H9 (cell line): ENCODE data around the gene TOMM40L. TPM values are rescaled to one million over a fixed set of nuclear protein-coding genes. Genes with fewer than 3 reads are reported as not detected.

Source experiments
- DNase-seq: peaks from one replicate; pipeline ENCODE4 v3.0.0-alpha.2; 2017
- H2AFZ ChIP-seq: one replicate; pipeline ENCODE4 v1.6.1; 2013; ENCODE audit warnings: mild to moderate bottlenecking, low read length, control low read depth, moderate library complexity
- H2AK5ac ChIP-seq: 2 replicates; pipeline ENCODE4 v1.6.1; 2013; ENCODE audit warnings: low read length, control low read depth, mixed read lengths; ENCODE audit not compliant: insufficient read length
- H2BK120ac ChIP-seq: one replicate; pipeline ENCODE4 v1.6.1; 2013; ENCODE audit warnings: low read depth, mild to moderate bottlenecking, low read length, control low read depth, inconsistent platforms; ENCODE audit not compliant: poor library complexity, severe bottlenecking
- H2BK12ac ChIP-seq: 2 replicates; pipeline ENCODE4 v1.6.1; 2013; ENCODE audit warnings: low read length, control low read depth, mixed read lengths, low read depth; ENCODE audit not compliant: insufficient read length
- H2BK15ac ChIP-seq: 2 replicates; pipeline ENCODE4 v1.6.1; 2013; ENCODE audit warnings: low read depth, low read length, control low read depth
- H2BK20ac ChIP-seq: one replicate; pipeline ENCODE4 v1.6.1; 2013; ENCODE audit warnings: low read depth, mild to moderate bottlenecking, low read length, control low read depth, inconsistent platforms; ENCODE audit not compliant: poor library complexity, severe bottlenecking
- H2BK5ac ChIP-seq: 2 replicates; pipeline ENCODE4 v1.6.1; 2013; ENCODE audit warnings: low read length, control low read depth, mixed read lengths; ENCODE audit not compliant: insufficient read length
- H3K14ac ChIP-seq: 2 replicates; pipeline ENCODE4 v1.6.1; 2013; ENCODE audit warnings: low read length, control low read depth; ENCODE audit not compliant: insufficient read depth
- H3K18ac ChIP-seq: 2 replicates; pipeline ENCODE4 v1.6.1; 2013; ENCODE audit warnings: low read depth, mild to moderate bottlenecking, mixed read lengths, low read length, control low read depth; ENCODE audit not compliant: insufficient read length
- H3K23ac ChIP-seq: 2 replicates; pipeline ENCODE4 v1.6.1; 2013; ENCODE audit warnings: low read length, control low read depth, mixed read lengths, low read depth; ENCODE audit not compliant: insufficient read length
- H3K23me2 ChIP-seq: 2 replicates; pipeline ENCODE4 v1.6.1; 2013; ENCODE audit warnings: low read depth, mild to moderate bottlenecking, mixed read lengths, low read length, control low read depth; ENCODE audit not compliant: insufficient read length, poor library complexity, severe bottlenecking
- H3K27ac ChIP-seq: 2 replicates; pipeline ENCODE4 v1.5.1; 2013; ENCODE audit warnings: low read length, control low read depth, mixed read lengths, low read depth; ENCODE audit not compliant: insufficient read length
- H3K27me3 ChIP-seq: 2 replicates; pipeline ENCODE4 v1.6.1; 2013; ENCODE audit warnings: low read length, control low read depth, inconsistent platforms; ENCODE audit not compliant: insufficient read depth
- H3K4ac ChIP-seq: 2 replicates; pipeline ENCODE4 v1.6.1; 2013; ENCODE audit warnings: low read depth, mild to moderate bottlenecking, control low read depth, inconsistent platforms, low read length, moderate library complexity
- H3K4me1 ChIP-seq: 2 replicates; pipeline ENCODE4 v1.6.1; 2013; ENCODE audit warnings: low read length, control low read depth, inconsistent platforms; ENCODE audit not compliant: insufficient read depth
- H3K4me2 ChIP-seq: 2 replicates; pipeline ENCODE4 v1.6.1; 2013; ENCODE audit warnings: low read length, control low read depth, mixed read lengths; ENCODE audit not compliant: insufficient read length, insufficient read depth
- H3K56ac ChIP-seq: 2 replicates; pipeline ENCODE4 v1.6.1; 2013; ENCODE audit warnings: low read depth, mild to moderate bottlenecking, mixed read lengths, low read length, control low read depth; ENCODE audit not compliant: insufficient read length
- H3K79me1 ChIP-seq: 2 replicates; pipeline ENCODE4 v1.6.1; 2013; ENCODE audit warnings: low read depth, mild to moderate bottlenecking, moderate library complexity, low read length, control low read depth, inconsistent platforms; ENCODE audit not compliant: insufficient read depth, poor library complexity, severe bottlenecking
- H3K79me2 ChIP-seq: 2 replicates; pipeline ENCODE4 v1.6.1; 2013; ENCODE audit warnings: low read length, control low read depth, inconsistent platforms; ENCODE audit not compliant: insufficient read depth
- H3K9ac ChIP-seq: 2 replicates; pipeline ENCODE4 v1.6.1; 2013; ENCODE audit warnings: low read length, control low read depth, mixed read lengths; ENCODE audit not compliant: insufficient read length; ENCODE audit errors: extremely low read depth
- H3K9me3 ChIP-seq: one replicate; pipeline ENCODE4 v1.6.1; 2013; ENCODE audit warnings: low read depth, low read length, inconsistent platforms; ENCODE audit not compliant: control insufficient read depth
- H3T11ph ChIP-seq: one replicate; pipeline ENCODE4 v1.6.1; 2013; ENCODE audit warnings: mild to moderate bottlenecking, low read length, control low read depth, inconsistent platforms
- H4K20me1 ChIP-seq: one replicate; pipeline ENCODE4 v1.6.1; 2013; ENCODE audit not compliant: control insufficient read depth, insufficient read length, insufficient read depth
- H4K5ac ChIP-seq: 2 replicates; pipeline ENCODE4 v1.6.1; 2013; ENCODE audit warnings: low read depth, mild to moderate bottlenecking, mixed read lengths, low read length, control low read depth; ENCODE audit not compliant: insufficient read length
- H4K8ac ChIP-seq: replicated peaks from 2 replicates; pipeline ENCODE4 v1.6.1; 2013; ENCODE audit warnings: low read length, control low read depth, mixed read lengths, low read depth; ENCODE audit not compliant: insufficient read length
- H4K91ac ChIP-seq: 2 replicates; pipeline ENCODE4 v1.6.1; 2013; ENCODE audit warnings: low read depth, mild to moderate bottlenecking, moderate library complexity, mixed read lengths, low read length, control low read depth; ENCODE audit not compliant: insufficient read length
- H3K27ac Mint-ChIP-seq, 3 experiments: 2 replicates in 2 of 3; 3 replicates in 1 of 3; pipeline ENCODE4 v1.8.0; 2020 to 2021; ENCODE audit warnings: mixed read lengths in 3 of 3, mild to moderate bottlenecking in 1 of 3, moderate library complexity in 1 of 3
- H3K27me3 Mint-ChIP-seq: 2 replicates; pipeline ENCODE4 v1.8.0; 2021; ENCODE audit warnings: low read depth, mild to moderate bottlenecking, moderate library complexity, mixed read lengths
- H3K36me3 Mint-ChIP-seq, 3 experiments: 2 replicates in 2 of 3; 3 replicates in 1 of 3; pipeline ENCODE4 v1.8.0; 2020 to 2021; ENCODE audit warnings: low read depth in 3 of 3, mixed read lengths in 3 of 3; ENCODE audit not compliant: insufficient read depth in 1 of 3
- H3K4me1 Mint-ChIP-seq, 2 experiments: 2 replicates each; pipeline ENCODE4 v1.8.0; 2020; ENCODE audit warnings: mixed read lengths in 2 of 2
- H3K4me3 Mint-ChIP-seq, 2 experiments: 2 replicates in 1 of 2; 3 replicates in 1 of 2; pipeline ENCODE4 v1.8.0; 2020 to 2021; ENCODE audit warnings: mild to moderate bottlenecking in 2 of 2, mixed read lengths in 2 of 2, moderate library complexity in 1 of 2
- H3K9me3 Mint-ChIP-seq, 2 experiments: 2 replicates in 1 of 2; 3 replicates in 1 of 2; pipeline ENCODE4 v1.8.0; 2020; ENCODE audit warnings: mild to moderate bottlenecking in 2 of 2, mixed read lengths in 2 of 2, moderate library complexity in 1 of 2
- WGBS: extraction: QIAGEN DNeasy Blood & Tissue Kit; methylation state at CpG from one replicate; pipeline ENCODE4 v1.1.7; 2013; ENCODE audit warnings: missing lambda C conversion rate, low lambda C conversion rate, mixed read lengths; ENCODE audit not compliant: insufficient read length; ENCODE audit errors: extremely low coverage; 5-methylcytosine and 5-hydroxymethylcytosine counted together
- total RNA-seq: library from RNA; stranded (reverse); gene quantifications from 2 replicates; pipeline ENCODE4 v1.2.1, GENCODE V29; 2021
- TF ChIP-seq, protein P1 (sequence below): fragments of 200-600 bp; sonication (generic); conservative IDR thresholded peaks from 3 replicates; pipeline ENCODE4 v1.8.0; 2021; ENCODE audit warnings: antibody characterized with exemption, mild to moderate bottlenecking

Gene TOMM40L
- total RNA-seq, 1 experiment from 2014 or later, result 13.5 TPM

DNA sequence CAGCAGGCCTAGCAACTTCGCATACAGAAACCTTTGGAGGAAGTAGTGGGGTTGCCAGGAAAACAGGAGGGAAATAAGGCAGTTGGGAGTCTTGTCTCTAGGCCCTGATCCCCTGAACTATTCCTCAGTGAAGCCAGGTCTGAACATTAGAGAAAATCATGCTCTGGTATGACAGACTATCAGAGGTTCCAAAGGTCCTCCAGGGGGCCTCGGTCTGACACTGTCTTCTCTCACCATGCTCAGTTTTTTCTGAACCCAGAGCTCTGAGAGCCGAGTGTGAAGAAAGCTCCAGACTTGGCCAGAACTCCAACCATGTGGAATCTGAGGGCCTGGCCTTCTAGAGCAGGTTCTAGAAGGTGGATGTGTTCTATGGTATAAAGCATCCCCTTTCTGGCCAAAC is 4.0 kb downstream of the TOMM40L start:
- no peak overlapping the region for H3K27ac ChIP-seq
- H3K4ac ChIP-seq, result no peak overlapping the region
- H2AK5ac ChIP-seq, result no peak overlapping the region
- Mint-ChIP-seq H3K9me3 (no peaks in the 10 kb centered on the region), H3K4me1 (peaks cover 23 to 29% of the 10 kb centered on the region in 2 experiments), H3K36me3 (peaks cover 18 to 22% (median 20%) of the 10 kb centered on the region in 3 experiments; a peak in 6 of 7 replicates), H3K4me3 (no peak overlapping the region), H3K27me3 (no peaks in the 10 kb centered on the region), H3K27ac (no peak overlapping the region)
- no peak overlapping the region for H3K4me2 ChIP-seq
- TF ChIP-seq, protein P1, sequence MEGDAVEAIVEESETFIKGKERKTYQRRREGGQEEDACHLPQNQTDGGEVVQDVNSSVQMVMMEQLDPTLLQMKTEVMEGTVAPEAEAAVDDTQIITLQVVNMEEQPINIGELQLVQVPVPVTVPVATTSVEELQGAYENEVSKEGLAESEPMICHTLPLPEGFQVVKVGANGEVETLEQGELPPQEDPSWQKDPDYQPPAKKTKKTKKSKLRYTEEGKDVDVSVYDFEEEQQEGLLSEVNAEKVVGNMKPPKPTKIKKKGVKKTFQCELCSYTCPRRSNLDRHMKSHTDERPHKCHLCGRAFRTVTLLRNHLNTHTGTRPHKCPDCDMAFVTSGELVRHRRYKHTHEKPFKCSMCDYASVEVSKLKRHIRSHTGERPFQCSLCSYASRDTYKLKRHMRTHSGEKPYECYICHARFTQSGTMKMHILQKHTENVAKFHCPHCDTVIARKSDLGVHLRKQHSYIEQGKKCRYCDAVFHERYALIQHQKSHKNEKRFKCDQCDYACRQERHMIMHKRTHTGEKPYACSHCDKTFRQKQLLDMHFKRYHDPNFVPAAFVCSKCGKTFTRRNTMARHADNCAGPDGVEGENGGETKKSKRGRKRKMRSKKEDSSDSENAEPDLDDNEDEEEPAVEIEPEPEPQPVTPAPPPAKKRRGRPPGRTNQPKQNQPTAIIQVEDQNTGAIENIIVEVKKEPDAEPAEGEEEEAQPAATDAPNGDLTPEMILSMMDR, result peak; percentile 49; the same call in 2 of the 3 replicates
- H3K4me1 ChIP-seq, result peaks cover 8% of the 10 kb centered on the region; the same call in 1 of the 2 replicates
- H3K23me2 ChIP-seq, result no peaks in the 10 kb centered on the region
- H4K20me1 ChIP-seq, result no peaks in the 10 kb centered on the region
- H3K9me3 ChIP-seq, result no peaks in the 10 kb centered on the region
- no peaks in the 10 kb centered on the region for H3K79me2 ChIP-seq
- no peak overlapping the region for H3T11ph ChIP-seq
- no peak overlapping the region for H2BK120ac ChIP-seq
- H3K14ac ChIP-seq, result no peak overlapping the region
- no CpG with 5 or more reads among the region's 3 CpGs for WGBS
- no peak overlapping the region for H2BK15ac ChIP-seq
- H3K18ac ChIP-seq, result no peak overlapping the region
- H4K91ac ChIP-seq, result no peak overlapping the region
- H3K27me3 ChIP-seq, result no peaks in the 10 kb centered on the region
- H3K56ac ChIP-seq, result no peak overlapping the region
- no peak overlapping the region for H3K9ac ChIP-seq
- H3K23ac ChIP-seq, result no peak overlapping the region
- H3K79me1 ChIP-seq, result no peaks in the 10 kb centered on the region
- no peak overlapping the region for H2BK12ac ChIP-seq
- no peak overlapping the region for H2AFZ ChIP-seq
- H4K5ac ChIP-seq, result no peak overlapping the region
- no peak overlapping the region for H4K8ac ChIP-seq
- no peak for DNase-seq
- no peak overlapping the region for H2BK20ac ChIP-seq
- no peak overlapping the region for H2BK5ac ChIP-seq
